Suprapubic skin (tissue), 3 donors: ENCODE data around the gene ADM2.

ENCODE experiments used
- CTCF ChIP-seq, 2 donors: fragments of 200-600 bp in 1 of 2; fragments of 450-650 bp in 1 of 2; sonication (generic) in 1 of 2; IDR thresholded peaks; one replicate each; pipeline ENCODE4 v1.5.1; 2016 to 2019; ENCODE audit warnings: antibody characterized with exemption in 2 of 2, mild to moderate bottlenecking in 1 of 2, moderate library complexity in 1 of 2
- POLR2AphosphoS5 ChIP-seq, 3 donors: sonication (generic); formaldehyde crosslinking; IDR thresholded peaks; one replicate each; pipeline ENCODE4 v1.6.1; 2017; ENCODE audit warnings: antibody characterized with exemption in 3 of 3

- TF ChIP-seq POLR2AphosphoS5 (IDR thresholded peaks at IDR 0.05) (no peak), CTCF (IDR thresholded peaks at IDR 0.05) (no peak)
Observed at GRCh38 chr22:50535113-50535512, 53.8 kb downstream of the ADM2 start.
